ENCODE data around the gene CCDC88C.

The CCDC88C gene

DNA sequence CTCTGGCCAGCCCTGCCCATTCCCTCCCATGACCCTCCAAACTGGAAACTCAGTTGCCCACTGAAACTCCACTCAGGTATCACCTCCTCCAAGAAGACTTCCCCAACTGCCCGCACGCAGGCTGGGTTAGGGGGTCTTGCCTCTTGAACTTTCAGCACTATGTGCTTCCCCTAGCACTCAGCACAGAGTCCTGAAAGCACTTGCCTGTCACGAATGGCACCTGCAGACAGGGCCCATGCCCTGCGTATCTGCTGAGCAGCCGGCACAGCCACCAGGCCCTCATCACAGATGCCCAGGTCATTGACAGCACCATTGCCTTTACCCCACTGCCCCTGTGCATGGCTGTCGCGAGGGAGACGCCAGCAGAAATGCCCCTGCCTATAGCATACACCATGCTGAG is 11.2 kb downstream of the CCDC88C start:
- Histone ChIP-seq H3K9me2 (ENCODE audit: low read depth, low read length) (no peaks in the 10 kb centered on the region), H3F3A (ENCODE audit: insufficient read depth, low read length) (no peaks in the 10 kb centered on the region; the same call in 1 of the 2 replicates), H3K9ac (ENCODE audit: low read length) (no peak overlapping the region), H4K20me1 (ENCODE audit: insufficient read depth, low read length) (no peaks in the 10 kb centered on the region), H3K27me3 (ENCODE audit: insufficient read depth, low read length) (no peaks in the 10 kb centered on the region), H3K79me2 (ENCODE audit: insufficient read depth, low read length) (peaks cover 98% of the 10 kb centered on the region), H3K27ac (ENCODE audit: low read depth, low read length, poor library complexity, severe bottlenecking) (peak overlapping the region; percentile 37), H2AFZ (ENCODE audit: low read length) (no peak overlapping the region), H3K4me3 (ENCODE audit: low read depth, low read length, poor library complexity, severe bottlenecking) (no peak overlapping the region), H3K36me3 (ENCODE audit: insufficient read depth, low read length) (peaks cover 71% of the 10 kb centered on the region), H3K4me2 (ENCODE audit: low read length) (peak overlapping the region; percentile 22; the same call in 1 of the 2 replicates), H3K4me1 (ENCODE audit: insufficient read depth, low read length, severe bottlenecking) (peaks cover 99% of the 10 kb centered on the region), H3K9me3 (ENCODE audit: low read length) (no peaks in the 10 kb centered on the region)
- TF ChIP-seq EZH2 (IDR thresholded peaks at IDR 0.05; ENCODE audit: borderline replicate concordance, low read length), result no peak
- TF ChIP-seq, protein P1, sequence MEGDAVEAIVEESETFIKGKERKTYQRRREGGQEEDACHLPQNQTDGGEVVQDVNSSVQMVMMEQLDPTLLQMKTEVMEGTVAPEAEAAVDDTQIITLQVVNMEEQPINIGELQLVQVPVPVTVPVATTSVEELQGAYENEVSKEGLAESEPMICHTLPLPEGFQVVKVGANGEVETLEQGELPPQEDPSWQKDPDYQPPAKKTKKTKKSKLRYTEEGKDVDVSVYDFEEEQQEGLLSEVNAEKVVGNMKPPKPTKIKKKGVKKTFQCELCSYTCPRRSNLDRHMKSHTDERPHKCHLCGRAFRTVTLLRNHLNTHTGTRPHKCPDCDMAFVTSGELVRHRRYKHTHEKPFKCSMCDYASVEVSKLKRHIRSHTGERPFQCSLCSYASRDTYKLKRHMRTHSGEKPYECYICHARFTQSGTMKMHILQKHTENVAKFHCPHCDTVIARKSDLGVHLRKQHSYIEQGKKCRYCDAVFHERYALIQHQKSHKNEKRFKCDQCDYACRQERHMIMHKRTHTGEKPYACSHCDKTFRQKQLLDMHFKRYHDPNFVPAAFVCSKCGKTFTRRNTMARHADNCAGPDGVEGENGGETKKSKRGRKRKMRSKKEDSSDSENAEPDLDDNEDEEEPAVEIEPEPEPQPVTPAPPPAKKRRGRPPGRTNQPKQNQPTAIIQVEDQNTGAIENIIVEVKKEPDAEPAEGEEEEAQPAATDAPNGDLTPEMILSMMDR (IDR thresholded peaks at IDR 0.05; ENCODE audit: low read length), result no peak

DNA sequence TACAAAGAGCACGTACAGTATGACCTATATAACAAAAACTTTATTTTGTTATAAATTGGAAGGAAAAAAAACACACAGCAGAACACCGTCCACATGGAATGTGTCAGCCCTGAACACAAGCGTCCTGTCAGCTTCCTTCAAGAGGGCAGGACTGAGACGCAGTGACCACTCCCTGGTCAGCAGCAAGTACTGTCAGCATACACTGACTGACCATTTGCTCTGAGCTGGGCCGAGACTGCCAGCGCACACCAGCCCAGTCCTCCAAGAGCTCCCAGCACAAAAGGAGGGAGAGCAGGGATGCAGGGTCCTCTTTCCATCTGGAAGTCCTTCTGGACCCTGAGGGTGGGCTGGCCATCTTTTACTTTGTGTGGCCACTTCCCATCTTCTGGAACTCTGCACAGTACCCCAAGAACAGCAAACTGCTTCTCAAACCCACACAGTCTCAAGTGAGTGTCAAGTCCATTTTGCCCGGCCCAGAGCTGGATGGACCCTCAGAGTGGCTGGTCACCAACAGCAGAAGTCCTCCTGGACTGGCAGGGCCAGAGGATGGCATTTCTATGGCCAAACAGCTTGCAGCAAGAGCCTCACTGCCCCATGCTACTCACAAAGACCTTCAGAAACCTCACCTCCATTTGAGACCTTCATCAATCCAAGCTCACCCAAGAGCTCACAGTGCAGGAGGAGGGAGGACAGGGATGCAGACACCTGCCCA is 11.7 kb downstream of the CCDC88C start:
- Histone ChIP-seq H3K4me1 (ENCODE audit: insufficient read depth, low read length, severe bottlenecking) (peaks cover 94% of the 10 kb centered on the region), H3K27ac (ENCODE audit: low read depth, low read length, poor library complexity, severe bottlenecking) (peak overlapping the region; percentile 37), H3K36me3 (ENCODE audit: insufficient read depth, low read length) (peaks cover 68% of the 10 kb centered on the region), H3K9ac (ENCODE audit: low read length) (no peak overlapping the region; the same call in 1 of the 2 replicates), H2AFZ (ENCODE audit: low read length) (no peak overlapping the region), H3K9me2 (ENCODE audit: low read depth, low read length) (no peaks in the 10 kb centered on the region), H4K20me1 (ENCODE audit: insufficient read depth, low read length) (no peaks in the 10 kb centered on the region), H3F3A (ENCODE audit: insufficient read depth, low read length) (no peaks in the 10 kb centered on the region; the same call in 1 of the 2 replicates), H3K4me2 (ENCODE audit: low read length) (peak overlapping the region; percentile 22; the same call in 1 of the 2 replicates), H3K79me2 (ENCODE audit: insufficient read depth, low read length) (peaks cover 95% of the 10 kb centered on the region), H3K9me3 (ENCODE audit: low read length) (no peaks in the 10 kb centered on the region), H3K27me3 (ENCODE audit: insufficient read depth, low read length) (no peaks in the 10 kb centered on the region), H3K4me3 (ENCODE audit: low read depth, low read length, poor library complexity, severe bottlenecking) (no peak overlapping the region)
- TF ChIP-seq EZH2 (IDR thresholded peaks at IDR 0.05; ENCODE audit: borderline replicate concordance, low read length), result no peak
- TF ChIP-seq, protein P1 (IDR thresholded peaks at IDR 0.05; ENCODE audit: low read length), result no peak

DNA sequence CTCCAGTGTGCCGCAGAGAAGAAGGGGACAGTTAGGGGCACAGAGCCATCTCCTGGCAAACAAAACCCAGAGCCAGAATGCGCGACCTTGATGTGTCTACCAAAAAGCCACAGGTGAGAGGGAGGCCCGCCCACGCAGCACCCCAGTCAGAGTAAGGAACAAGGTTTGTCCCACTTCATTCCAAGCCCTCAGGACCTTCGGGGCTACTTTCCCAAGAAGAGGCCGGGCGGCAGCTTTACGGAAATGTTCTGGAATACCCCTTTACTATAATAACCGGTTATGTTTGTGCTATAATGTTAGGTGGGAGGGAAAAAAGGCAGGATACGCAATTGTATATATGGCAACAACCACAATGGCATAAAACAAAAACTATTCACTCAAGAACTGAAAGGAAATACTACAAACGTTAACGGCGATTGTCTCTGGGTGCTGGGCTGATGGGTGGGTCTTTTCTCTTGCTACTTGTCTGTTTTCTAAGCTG is 12.3 kb downstream of the CCDC88C start:
- Histone ChIP-seq H3K4me2 (ENCODE audit: low read length) (peak overlapping the region; percentile 22; the same call in 1 of the 2 replicates), H3K79me2 (ENCODE audit: insufficient read depth, low read length) (peaks cover 95% of the 10 kb centered on the region), H3K4me1 (ENCODE audit: insufficient read depth, low read length, severe bottlenecking) (peaks cover 94% of the 10 kb centered on the region)

More for the DNA sequence above, 12.3 kb downstream of the CCDC88C start:
- H3K36me3 ChIP-seq (ENCODE audit: insufficient read depth, low read length), result peaks cover 62% of the 10 kb centered on the region
- no peaks in the 10 kb centered on the region for H3K9me3 ChIP-seq (ENCODE audit: low read length)
- no peaks in the 10 kb centered on the region for H3K27me3 ChIP-seq (ENCODE audit: insufficient read depth, low read length)
- no peaks in the 10 kb centered on the region for H4K20me1 ChIP-seq (ENCODE audit: insufficient read depth, low read length)
- H3F3A ChIP-seq (ENCODE audit: insufficient read depth, low read length), result no peaks in the 10 kb centered on the region; the same call in 1 of the 2 replicates
- H2AFZ ChIP-seq (ENCODE audit: low read length), result no peak overlapping the region
- no peak overlapping the region for H3K4me3 ChIP-seq (ENCODE audit: low read depth, low read length, poor library complexity, severe bottlenecking)
- TF ChIP-seq, protein P1 (IDR thresholded peaks at IDR 0.05; ENCODE audit: low read length), result no peak; the same call in 1 of the 2 replicates
- TF ChIP-seq EZH2 (IDR thresholded peaks at IDR 0.05; ENCODE audit: borderline replicate concordance, low read length), result no peak
- no peaks in the 10 kb centered on the region for H3K9me2 ChIP-seq (ENCODE audit: low read depth, low read length)
- peak overlapping the region; percentile 37 for H3K27ac ChIP-seq (ENCODE audit: low read depth, low read length, poor library complexity, severe bottlenecking)
- H3K9ac ChIP-seq (ENCODE audit: low read length), result no peak overlapping the region; the same call in 1 of the 2 replicates
